ENCODE results near the gene MAML2. TPM values are rescaled to one million over a fixed set of nuclear protein-coding genes. Genes with fewer than 3 reads are reported as not detected.
A peak's percentile ranks its signal among the peaks of the same experiment; 100 is the strongest.

The MAML2 gene
- total and polyA plus RNA-seq, 2 of the 13 experiments (the other 11 are each of a cell fraction or from before 2014, with no cell fraction given) = 2.3 to 25.9 TPM

GRCh38 chr11:96144553-96144952 lies 198.4 kb downstream of the MAML2 start:
- no TSS peak for BruUV-seq (replicated peaks)
- peak overlapping the region; percentile 9; the same call in 1 of the 2 replicates for H3K4me2 ChIP-seq (ENCODE audit: low read depth, low read length)
- FAIRE-seq (no peak), ATAC-seq (no peak; the same call in 2 of the 3 replicates), DNase-seq (ENCODE audit: low spot score) (no peak)
- no peak overlapping the region for H3K4me3 ChIP-seq (replicated peaks in 1 of 3; ENCODE audit: insufficient read depth in 1 of 3, low read depth in 2 of 3, low read length in 3 of 3)
- no peak overlapping the region for H2AFZ ChIP-seq (ENCODE audit: low read length)
- POLR2A ChIA-PET = interaction anchor here (1.0 to 1.3 kb wide), 3 partner anchors 11 to 198 kb away, joined by 3 to 13 read pairs (median 5); partner anchors contain the start of gene MAML2
- WGBS (ENCODE audit: low lambda C conversion rate) = 94% methylated on average over 2 of the region's 2 CpGs
- in situ Hi-C loops (cut with HindIII; ENCODE audit: extremely low pct_ligation_motif_present, low pct_unique_long_range_greater_than_20kb) (no loop called here), intact Hi-C loops (cut with micrococcal nuclease; ENCODE audit: unreplicated experiment) (no loop called here)
- peaks cover 0 to 6% of the 10 kb centered on the region in 2 experiments; a peak in 2 of 5 replicates for H3K36me3 ChIP-seq (replicated peaks in 1 of 2; ENCODE audit: control insufficient read depth in 1 of 2, insufficient read depth in 2 of 2, low read length in 2 of 2)
- no peaks in the 10 kb centered on the region for H3K27me3 ChIP-seq (ENCODE audit: control insufficient read depth in 1 of 2, insufficient read depth in 2 of 2, low read length in 2 of 2)
- CTCF ChIA-PET (ENCODE audit: low intra/inter-chr PET ratio, low total read pairs) = no interaction called here
- H3K9ac ChIP-seq (ENCODE audit: insufficient read depth, low read depth, low read length) = no peak overlapping the region
- H4K20me1 ChIP-seq (ENCODE audit: insufficient read depth, low read length) = no peaks in the 10 kb centered on the region
- no peaks in the 10 kb centered on the region for H3K79me2 ChIP-seq (ENCODE audit: insufficient read depth, low read length)
- peak overlapping the region; percentile 72 for H3K27ac ChIP-seq (ENCODE audit: extremely low read length, insufficient read depth, low read length)
- no peaks in the 10 kb centered on the region for H3K9me3 ChIP-seq (ENCODE audit: low read length)
- peaks cover 63% of the 10 kb centered on the region for H3K4me1 ChIP-seq (ENCODE audit: insufficient read depth, low read length)
- TF ChIP-seq HNRNPH1 (optimal IDR thresholded peaks at IDR 0.05; ENCODE audit: low read depth, low read length) = no peak
- TF ChIP-seq, protein P1, sequence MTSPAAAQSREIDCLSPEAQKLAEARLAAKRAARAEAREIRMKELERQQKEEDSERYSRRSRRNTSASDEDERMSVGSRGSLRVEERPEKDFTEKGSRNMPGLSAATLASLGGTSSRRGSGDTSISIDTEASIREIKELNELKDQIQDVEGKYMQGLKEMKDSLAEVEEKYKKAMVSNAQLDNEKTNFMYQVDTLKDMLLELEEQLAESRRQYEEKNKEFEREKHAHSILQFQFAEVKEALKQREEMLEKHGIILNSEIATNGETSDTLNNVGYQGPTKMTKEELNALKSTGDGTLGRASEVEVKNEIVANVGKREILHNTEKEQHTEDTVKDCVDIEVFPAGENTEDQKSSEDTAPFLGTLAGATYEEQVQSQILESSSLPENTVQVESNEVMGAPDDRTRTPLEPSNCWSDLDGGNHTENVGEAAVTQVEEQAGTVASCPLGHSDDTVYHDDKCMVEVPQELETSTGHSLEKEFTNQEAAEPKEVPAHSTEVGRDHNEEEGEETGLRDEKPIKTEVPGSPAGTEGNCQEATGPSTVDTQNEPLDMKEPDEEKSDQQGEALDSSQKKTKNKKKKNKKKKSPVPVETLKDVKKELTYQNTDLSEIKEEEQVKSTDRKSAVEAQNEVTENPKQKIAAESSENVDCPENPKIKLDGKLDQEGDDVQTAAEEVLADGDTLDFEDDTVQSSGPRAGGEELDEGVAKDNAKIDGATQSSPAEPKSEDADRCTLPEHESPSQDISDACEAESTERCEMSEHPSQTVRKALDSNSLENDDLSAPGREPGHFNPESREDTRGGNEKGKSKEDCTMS (CRISPR knock-in tag; conservative IDR thresholded peaks at IDR 0.05) = no peak
- no peak for TF ChIP-seq ZNF563 (CRISPR knock-in tag; IDR thresholded peaks at IDR 0.05)
- no peak for TF ChIP-seq ARNTL (CRISPR knock-in tag; IDR thresholded peaks at IDR 0.05)
- TF ChIP-seq ZNF430 (CRISPR knock-in tag; IDR thresholded peaks at IDR 0.05) = no peak
- TF ChIP-seq ZNF646 (CRISPR knock-in tag; IDR thresholded peaks at IDR 0.05) = no peak
- TF ChIP-seq SATB2 (CRISPR knock-in tag; IDR thresholded peaks at IDR 0.05) = no peak
- TF ChIP-seq MAFF (IDR thresholded peaks at IDR 0.05; ENCODE audit: low read depth, low read length) = no peak
- no peak for TF ChIP-seq REL (CRISPR knock-in tag; conservative IDR thresholded peaks at IDR 0.05)
- TF ChIP-seq ZSCAN31 (CRISPR knock-in tag; IDR thresholded peaks at IDR 0.05; ENCODE audit: low read depth) = no peak
- TF ChIP-seq, protein P2, sequence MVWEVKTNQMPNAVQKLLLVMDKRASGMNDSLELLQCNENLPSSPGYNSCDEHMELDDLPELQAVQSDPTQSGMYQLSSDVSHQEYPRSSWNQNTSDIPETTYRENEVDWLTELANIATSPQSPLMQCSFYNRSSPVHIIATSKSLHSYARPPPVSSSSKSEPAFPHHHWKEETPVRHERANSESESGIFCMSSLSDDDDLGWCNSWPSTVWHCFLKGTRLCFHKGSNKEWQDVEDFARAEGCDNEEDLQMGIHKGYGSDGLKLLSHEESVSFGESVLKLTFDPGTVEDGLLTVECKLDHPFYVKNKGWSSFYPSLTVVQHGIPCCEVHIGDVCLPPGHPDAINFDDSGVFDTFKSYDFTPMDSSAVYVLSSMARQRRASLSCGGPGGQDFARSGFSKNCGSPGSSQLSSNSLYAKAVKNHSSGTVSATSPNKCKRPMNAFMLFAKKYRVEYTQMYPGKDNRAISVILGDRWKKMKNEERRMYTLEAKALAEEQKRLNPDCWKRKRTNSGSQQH (CRISPR knock-in tag; IDR thresholded peaks at IDR 0.05; ENCODE audit: low read depth) = no peak
- TF ChIP-seq, protein P3, sequence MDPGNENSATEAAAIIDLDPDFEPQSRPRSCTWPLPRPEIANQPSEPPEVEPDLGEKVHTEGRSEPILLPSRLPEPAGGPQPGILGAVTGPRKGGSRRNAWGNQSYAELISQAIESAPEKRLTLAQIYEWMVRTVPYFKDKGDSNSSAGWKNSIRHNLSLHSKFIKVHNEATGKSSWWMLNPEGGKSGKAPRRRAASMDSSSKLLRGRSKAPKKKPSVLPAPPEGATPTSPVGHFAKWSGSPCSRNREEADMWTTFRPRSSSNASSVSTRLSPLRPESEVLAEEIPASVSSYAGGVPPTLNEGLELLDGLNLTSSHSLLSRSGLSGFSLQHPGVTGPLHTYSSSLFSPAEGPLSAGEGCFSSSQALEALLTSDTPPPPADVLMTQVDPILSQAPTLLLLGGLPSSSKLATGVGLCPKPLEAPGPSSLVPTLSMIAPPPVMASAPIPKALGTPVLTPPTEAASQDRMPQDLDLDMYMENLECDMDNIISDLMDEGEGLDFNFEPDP (CRISPR knock-in tag; conservative IDR thresholded peaks at IDR 0.05) = no peak
- TF ChIP-seq BRD4 (CRISPR knock-in tag; IDR thresholded peaks at IDR 0.05) = no peak
- no peak for TF ChIP-seq PRPF4 (IDR thresholded peaks at IDR 0.05; ENCODE audit: low read depth, low read length, poor library complexity, severe bottlenecking)
